ENCODE measurements around the gene SORBS1. TPM values are rescaled to one million over a fixed set of nuclear protein-coding genes. Genes with fewer than 3 reads are reported as not detected.
A peak's percentile ranks its signal among the peaks of the same experiment; 100 is the strongest.

SORBS1 gene
- total RNA-seq, 1 donor from 2014 or later: 5.1 TPM

DNA sequence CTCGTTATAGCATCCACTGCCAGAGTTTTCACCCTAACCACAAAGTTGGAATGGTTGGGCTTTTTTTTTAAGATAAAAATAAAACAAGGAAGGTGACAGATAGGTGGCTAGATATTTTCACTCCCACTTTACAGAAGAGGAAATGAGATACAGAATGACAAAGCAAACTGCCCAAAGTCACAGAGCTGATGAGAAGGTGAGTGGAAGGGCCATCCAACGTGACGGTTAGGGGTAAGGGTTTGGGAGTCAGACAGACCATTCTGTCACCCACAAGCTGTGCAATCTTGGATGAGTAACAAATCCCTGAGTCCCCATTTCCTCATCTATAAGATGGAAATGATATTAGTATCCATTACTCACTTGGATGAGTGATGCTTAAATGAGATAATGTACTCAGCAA, 163.4 kb downstream of the SORBS1 start:
- Mint-ChIP-seq H3K9me3 (ENCODE audit: unreplicated experiment) (no peaks in the 10 kb centered on the region), H3K4me3 (ENCODE audit: unreplicated experiment) (no peak overlapping the region), H3K27ac (ENCODE audit: unreplicated experiment) (no peak overlapping the region), H3K36me3 (ENCODE audit: low read depth, unreplicated experiment) (peaks cover 8% of the 10 kb centered on the region), H3K27me3 (ENCODE audit: low read depth, unreplicated experiment) (no peaks in the 10 kb centered on the region), H3K4me1 (ENCODE audit: low read depth, unreplicated experiment) (peaks cover 6% of the 10 kb centered on the region)
- DNase-seq (ENCODE audit: low read depth) (no peak), FAIRE-seq (no peak)
- H3K79me2 ChIP-seq (ENCODE audit: insufficient read depth, low read length): no peaks in the 10 kb centered on the region
- no peaks in the 10 kb centered on the region for H3K27me3 ChIP-seq (ENCODE audit: insufficient read depth, low read length)
- TF ChIP-seq, protein P1, sequence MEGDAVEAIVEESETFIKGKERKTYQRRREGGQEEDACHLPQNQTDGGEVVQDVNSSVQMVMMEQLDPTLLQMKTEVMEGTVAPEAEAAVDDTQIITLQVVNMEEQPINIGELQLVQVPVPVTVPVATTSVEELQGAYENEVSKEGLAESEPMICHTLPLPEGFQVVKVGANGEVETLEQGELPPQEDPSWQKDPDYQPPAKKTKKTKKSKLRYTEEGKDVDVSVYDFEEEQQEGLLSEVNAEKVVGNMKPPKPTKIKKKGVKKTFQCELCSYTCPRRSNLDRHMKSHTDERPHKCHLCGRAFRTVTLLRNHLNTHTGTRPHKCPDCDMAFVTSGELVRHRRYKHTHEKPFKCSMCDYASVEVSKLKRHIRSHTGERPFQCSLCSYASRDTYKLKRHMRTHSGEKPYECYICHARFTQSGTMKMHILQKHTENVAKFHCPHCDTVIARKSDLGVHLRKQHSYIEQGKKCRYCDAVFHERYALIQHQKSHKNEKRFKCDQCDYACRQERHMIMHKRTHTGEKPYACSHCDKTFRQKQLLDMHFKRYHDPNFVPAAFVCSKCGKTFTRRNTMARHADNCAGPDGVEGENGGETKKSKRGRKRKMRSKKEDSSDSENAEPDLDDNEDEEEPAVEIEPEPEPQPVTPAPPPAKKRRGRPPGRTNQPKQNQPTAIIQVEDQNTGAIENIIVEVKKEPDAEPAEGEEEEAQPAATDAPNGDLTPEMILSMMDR (IDR thresholded peaks at IDR 0.05; ENCODE audit: insufficient read depth, low read depth, low read length): no peak
- TF ChIP-seq EZH2 (IDR thresholded peaks at IDR 0.05; ENCODE audit: insufficient read depth, low read length): no peak
- H3K4me1 ChIP-seq (ENCODE audit: insufficient read depth, low read length): no peaks in the 10 kb centered on the region
- H3K9ac ChIP-seq (ENCODE audit: low read length): no peak overlapping the region
- H3K36me3 ChIP-seq (ENCODE audit: insufficient read depth, low read length): no peaks in the 10 kb centered on the region
- H3K27ac ChIP-seq (ENCODE audit: low read depth, low read length): no peak overlapping the region
- H3K9me3 ChIP-seq (ENCODE audit: insufficient read depth, low read depth, low read length): no peaks in the 10 kb centered on the region
- H3K4me3 ChIP-seq (ENCODE audit: insufficient read depth, low read depth, low read length): no peak overlapping the region
- no peak overlapping the region for H2AFZ ChIP-seq (ENCODE audit: low read depth, low read length)
- H3K4me2 ChIP-seq (ENCODE audit: low read length): no peak overlapping the region
- H4K20me1 ChIP-seq (ENCODE audit: insufficient read depth, low read length): no peaks in the 10 kb centered on the region

DNA sequence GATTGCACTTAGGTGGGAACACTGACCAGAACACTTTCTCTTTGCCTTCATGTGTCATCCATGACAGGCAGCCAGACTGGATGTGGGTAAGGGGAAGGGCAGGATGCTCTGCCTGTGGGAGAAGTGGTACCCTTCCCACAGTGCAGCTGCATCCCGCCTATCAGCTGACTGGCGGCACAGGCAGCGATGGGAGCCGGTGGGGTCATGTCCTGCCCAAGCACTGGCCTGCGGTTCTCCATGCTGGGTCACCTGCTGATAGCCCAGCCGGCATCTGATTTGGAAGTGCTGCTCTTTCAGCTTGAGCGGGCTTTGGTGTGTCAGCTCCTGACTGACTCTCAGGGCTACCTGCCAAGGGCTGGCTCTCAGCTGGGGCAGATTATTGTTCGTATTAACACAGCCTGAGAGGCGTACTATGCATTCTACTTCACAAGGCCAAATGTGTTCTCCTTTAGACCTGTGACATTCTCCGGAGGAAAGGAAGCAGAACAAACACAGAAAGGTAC, 165.2 kb downstream of the SORBS1 start:
- Mint-ChIP-seq H3K36me3 (ENCODE audit: low read depth, unreplicated experiment) (peaks cover 8% of the 10 kb centered on the region), H3K4me1 (ENCODE audit: low read depth, unreplicated experiment) (peaks cover 6% of the 10 kb centered on the region), H3K9me3 (ENCODE audit: unreplicated experiment) (no peaks in the 10 kb centered on the region), H3K4me3 (ENCODE audit: unreplicated experiment) (no peak overlapping the region), H3K27ac (ENCODE audit: unreplicated experiment) (no peak overlapping the region), H3K27me3 (ENCODE audit: low read depth, unreplicated experiment) (no peaks in the 10 kb centered on the region)
- no peak for TF ChIP-seq EZH2 (IDR thresholded peaks at IDR 0.05; ENCODE audit: insufficient read depth, low read length)
- TF ChIP-seq, protein P1 (IDR thresholded peaks at IDR 0.05; ENCODE audit: insufficient read depth, low read depth, low read length): no peak
- no peak overlapping the region for H3K4me2 ChIP-seq (ENCODE audit: low read length)
- FAIRE-seq (no peak), DNase-seq (ENCODE audit: low read depth) (no peak)
- H3K4me1 ChIP-seq (ENCODE audit: insufficient read depth, low read length): no peaks in the 10 kb centered on the region
- H3K27me3 ChIP-seq (ENCODE audit: insufficient read depth, low read length): no peaks in the 10 kb centered on the region
- H3K79me2 ChIP-seq (ENCODE audit: insufficient read depth, low read length): no peaks in the 10 kb centered on the region
- no peaks in the 10 kb centered on the region for H3K9me3 ChIP-seq (ENCODE audit: insufficient read depth, low read depth, low read length)
- no peak overlapping the region for H3K9ac ChIP-seq (ENCODE audit: low read length)
- H3K27ac ChIP-seq (ENCODE audit: low read depth, low read length): no peak overlapping the region
- H3K4me3 ChIP-seq (ENCODE audit: insufficient read depth, low read depth, low read length): no peak overlapping the region
- no peak overlapping the region for H2AFZ ChIP-seq (ENCODE audit: low read depth, low read length)
- no peaks in the 10 kb centered on the region for H3K36me3 ChIP-seq (ENCODE audit: insufficient read depth, low read length)
- no peaks in the 10 kb centered on the region for H4K20me1 ChIP-seq (ENCODE audit: insufficient read depth, low read length)

DNA sequence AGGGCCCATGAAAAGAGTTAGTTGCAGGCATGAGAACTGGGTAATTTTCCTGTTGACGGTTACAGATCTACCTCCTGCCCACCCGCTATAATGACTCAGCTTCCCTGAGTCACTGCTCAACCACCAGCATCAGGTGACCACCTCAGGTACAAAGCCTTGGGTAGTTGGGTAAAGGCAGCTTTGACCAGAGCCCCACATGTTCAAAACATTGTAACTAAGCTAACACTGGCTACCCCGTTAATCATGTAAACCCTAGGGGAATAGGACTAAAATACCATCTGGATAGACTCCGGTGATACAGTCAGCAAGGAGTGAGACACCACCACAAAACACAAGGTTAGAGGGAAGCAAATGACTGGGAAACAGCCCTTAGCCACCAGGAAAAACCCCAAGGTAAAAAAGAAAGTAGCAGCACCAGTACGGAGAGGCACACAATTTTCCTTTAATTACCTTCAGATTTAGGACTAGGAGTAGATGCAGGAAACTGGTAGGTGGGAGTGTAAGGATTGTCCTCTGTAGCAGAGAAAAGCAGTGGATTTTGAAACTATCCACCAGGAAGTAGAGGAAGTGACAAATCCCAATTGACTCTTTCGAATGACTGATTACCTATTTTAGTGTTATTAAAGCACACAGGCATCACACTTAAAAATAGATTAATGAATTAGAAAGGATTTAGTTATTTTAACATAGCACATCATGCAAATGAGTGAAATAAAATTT, 166.8 kb downstream of the SORBS1 start:
- H3K9me3 Mint-ChIP-seq (ENCODE audit: unreplicated experiment): no peaks in the 10 kb centered on the region
- H3K27ac ChIP-seq (ENCODE audit: low read depth, low read length): no peak overlapping the region
- H3K4me1 Mint-ChIP-seq (ENCODE audit: low read depth, unreplicated experiment): peaks cover 6% of the 10 kb centered on the region
- H3K36me3 ChIP-seq (ENCODE audit: insufficient read depth, low read length): no peaks in the 10 kb centered on the region
- no peak overlapping the region for H3K4me2 ChIP-seq (ENCODE audit: low read length)
- no peak overlapping the region for H2AFZ ChIP-seq (ENCODE audit: low read depth, low read length)
- H3K4me3 ChIP-seq (ENCODE audit: insufficient read depth, low read depth, low read length): no peak overlapping the region
- TF ChIP-seq EZH2 (IDR thresholded peaks at IDR 0.05; ENCODE audit: insufficient read depth, low read length): no peak
- TF ChIP-seq, protein P1 (IDR thresholded peaks at IDR 0.05; ENCODE audit: insufficient read depth, low read depth, low read length): no peak
- peaks cover 8% of the 10 kb centered on the region for H3K36me3 Mint-ChIP-seq (ENCODE audit: low read depth, unreplicated experiment)
- FAIRE-seq: no peak
- no peaks in the 10 kb centered on the region for H4K20me1 ChIP-seq (ENCODE audit: insufficient read depth, low read length)
- DNase-seq (ENCODE audit: low read depth): peak; percentile 42
- H3K4me1 ChIP-seq (ENCODE audit: insufficient read depth, low read length): no peaks in the 10 kb centered on the region
- no peaks in the 10 kb centered on the region for H3K9me3 ChIP-seq (ENCODE audit: insufficient read depth, low read depth, low read length)
- H3K27ac Mint-ChIP-seq (ENCODE audit: unreplicated experiment): no peak overlapping the region
- H3K4me3 Mint-ChIP-seq (ENCODE audit: unreplicated experiment): no peak overlapping the region
- H3K27me3 ChIP-seq (ENCODE audit: insufficient read depth, low read length): no peaks in the 10 kb centered on the region
- H3K79me2 ChIP-seq (ENCODE audit: insufficient read depth, low read length): no peaks in the 10 kb centered on the region
- no peak overlapping the region for H3K9ac ChIP-seq (ENCODE audit: low read length)
- H3K27me3 Mint-ChIP-seq (ENCODE audit: low read depth, unreplicated experiment): peaks cover 1% of the 10 kb centered on the region

Measured in astrocyte (in vitro differentiated cells and primary cell).